Adrenal gland (tissue), 12 donors: Measurements from ENCODE around the gene MYO1E. TPM values are rescaled to one million over a fixed set of nuclear protein-coding genes. Genes with fewer than 3 reads are reported as not detected.

Experiments
- DNase-seq, 7 donors: peaks; one replicate each; pipeline ENCODE4 v3.0.0-alpha.2; 2019 to 2020
- H3K27ac ChIP-seq, 5 donors: fragments of 200-600 bp; sonication (generic) in 4 of 5; 1 replicate in 3 of 5; 2 replicates in 2 of 5; pipeline versions ENCODE4 v1.5.1 to v1.8.0; 2016 to 2020; ENCODE audit warnings: mild to moderate bottlenecking in 1 of 5
- H3K27me3 ChIP-seq: fragments of 200-600 bp; 2 replicates; pipeline ENCODE4 v1.8.0; 2021
- H3K36me3 ChIP-seq, 2 donors: fragments of 200-600 bp; replicated peaks in 1 of 2; 1 replicate in 1 of 2; 2 replicates in 1 of 2; pipeline versions ENCODE4 v1.5.1 to v1.8.0; 2018 to 2022
- H3K4me1 ChIP-seq, 2 donors: fragments of 200-600 bp; replicated peaks in 1 of 2; 1 replicate in 1 of 2; 2 replicates in 1 of 2; pipeline versions ENCODE4 v1.5.1 to v1.8.0; 2018 to 2021
- H3K4me3 ChIP-seq, 4 donors: fragments of 200-600 bp; sonication (generic) in 3 of 4; one replicate each; pipeline ENCODE4 v1.5.1; 2016 to 2018
- H3K9me3 ChIP-seq, 3 donors: fragments of 200-600 bp; sonication (generic) in 1 of 3; replicated peaks in 1 of 3; 1 replicate in 2 of 3; 2 replicates in 1 of 3; pipeline versions ENCODE4 v1.5.1 to v1.8.0; 2016 to 2021
- POLR2A ChIP-seq, 2 donors: fragments of 450-650 bp; IDR thresholded peaks; one replicate each; pipeline ENCODE4 v1.6.1; 2017; ENCODE audit warnings: antibody characterized with exemption in 2 of 2, mild to moderate bottlenecking in 2 of 2, moderate library complexity in 1 of 2
- WGBS, 4 donors: extraction: QIAGEN DNeasy Blood & Tissue Kit in 2 of 4; methylation state at CpG; one replicate each; pipeline versions ENCODE4 v1.1.5 to v1.1.7; 2013 to 2017; 5-methylcytosine and 5-hydroxymethylcytosine counted together
- intact Hi-C, 2 donors: fragments of 100-400 bp; cut with DNase I; formaldehyde crosslinking; loops; one replicate each; pipeline versions ENCODE4 v1.14.1 to v1.15.0; 2022 to 2023
- polyA plus RNA-seq, 3 donors: library from polyadenylated mRNA; stranded (reverse); fragments of 200-250 nt in 2 of 3; fragments of 350-450 nt in 1 of 3; fragmentation: Illumina TruSeq in 1 of 3; extraction: RNeasy Lipid Tissue Mini Kit (QIAGEN cat#74804) in 1 of 3; gene quantifications; one replicate each; pipeline ENCODE4 v1.2.3, GENCODE V29; 2013 to 2014
- total RNA-seq, 9 donors: library from RNA; depleted of rRNA in 4 of 9; stranded (reverse); fragments of >200 nt in 4 of 9; fragments of 120-200 nt in 1 of 9; fragmentation: NEBNext Ultra II Directional in 1 of 9; extraction: Animal tissue kit (Norgen Biotek cat#: 25700) in 1 of 9; gene quantifications; one replicate each; pipeline versions ENCODE4 v1.1.0 to v1.2.4, GENCODE V29; 2013 to 2023
- TF ChIP-seq, protein P1 (sequence below), 6 experiments: fragments of 450-650 bp in 4 of 6; fragments of 200-600 bp in 2 of 6; sonication (generic) in 1 of 6; IDR thresholded peaks; 1 replicate in 5 of 6; 2 replicates in 1 of 6; pipeline versions ENCODE4 v1.5.1 to v1.8.0; 2016 to 2021; ENCODE audit warnings: antibody characterized with exemption in 6 of 6, mild to moderate bottlenecking in 2 of 6, moderate library complexity in 1 of 6
- donor health status: healthy with polysubstance abuse.
- donor health status: Bipolar disorder and iron deficiency.
- donor health status: DM: yes; HTN: yes; CAD: no.
- donor health status: DM: no; HTN: no; CAD: no.
- donor health status: DM: no; HTN: no; CAD: no.
- donor health status: DM: yes; HTN: yes; CAD: no.

MYO1E gene
- total and polyA plus RNA-seq, 12 donors, result 11.9 to 50.8 (median 26.0) TPM

DNA sequence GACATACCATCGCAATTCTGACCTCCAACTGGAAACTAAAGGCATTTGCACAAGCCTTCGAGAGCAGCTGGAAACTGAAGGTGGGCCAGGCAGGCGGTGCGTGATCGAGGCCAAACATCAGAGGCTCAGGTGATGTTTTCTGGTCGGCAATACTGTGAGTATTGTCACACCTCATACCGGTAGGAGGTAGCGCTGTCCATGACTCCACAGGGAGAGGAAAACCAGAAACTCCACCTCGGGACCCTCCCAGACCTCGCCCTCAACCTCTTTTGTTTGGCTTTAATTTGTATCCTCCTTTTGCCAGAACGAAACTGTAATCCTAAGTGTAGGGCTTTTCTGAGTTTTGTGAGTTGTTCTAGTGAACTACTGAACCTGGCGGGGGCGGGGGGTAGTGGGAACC lies 122.4 kb downstream of the MYO1E start:
- no peaks in the 10 kb centered on the region for H3K4me1 ChIP-seq
- TF ChIP-seq, protein P1, sequence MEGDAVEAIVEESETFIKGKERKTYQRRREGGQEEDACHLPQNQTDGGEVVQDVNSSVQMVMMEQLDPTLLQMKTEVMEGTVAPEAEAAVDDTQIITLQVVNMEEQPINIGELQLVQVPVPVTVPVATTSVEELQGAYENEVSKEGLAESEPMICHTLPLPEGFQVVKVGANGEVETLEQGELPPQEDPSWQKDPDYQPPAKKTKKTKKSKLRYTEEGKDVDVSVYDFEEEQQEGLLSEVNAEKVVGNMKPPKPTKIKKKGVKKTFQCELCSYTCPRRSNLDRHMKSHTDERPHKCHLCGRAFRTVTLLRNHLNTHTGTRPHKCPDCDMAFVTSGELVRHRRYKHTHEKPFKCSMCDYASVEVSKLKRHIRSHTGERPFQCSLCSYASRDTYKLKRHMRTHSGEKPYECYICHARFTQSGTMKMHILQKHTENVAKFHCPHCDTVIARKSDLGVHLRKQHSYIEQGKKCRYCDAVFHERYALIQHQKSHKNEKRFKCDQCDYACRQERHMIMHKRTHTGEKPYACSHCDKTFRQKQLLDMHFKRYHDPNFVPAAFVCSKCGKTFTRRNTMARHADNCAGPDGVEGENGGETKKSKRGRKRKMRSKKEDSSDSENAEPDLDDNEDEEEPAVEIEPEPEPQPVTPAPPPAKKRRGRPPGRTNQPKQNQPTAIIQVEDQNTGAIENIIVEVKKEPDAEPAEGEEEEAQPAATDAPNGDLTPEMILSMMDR (IDR thresholded peaks at IDR 0.05), result no peak
- no peak for TF ChIP-seq POLR2A (IDR thresholded peaks at IDR 0.05)
- H3K4me3 ChIP-seq, result no peak overlapping the region
- WGBS, 4 donors, result 90 to 94% (median 94%) methylated on average over 13 of the region's 13 CpGs
- no peaks in the 10 kb centered on the region for H3K27me3 ChIP-seq
- no peaks in the 10 kb centered on the region for H3K36me3 ChIP-seq
- no peak for DNase-seq
- intact Hi-C loops, result no loop called here
- H3K27ac ChIP-seq, result no peak overlapping the region
- H3K9me3 ChIP-seq, result no peaks in the 10 kb centered on the region

DNA sequence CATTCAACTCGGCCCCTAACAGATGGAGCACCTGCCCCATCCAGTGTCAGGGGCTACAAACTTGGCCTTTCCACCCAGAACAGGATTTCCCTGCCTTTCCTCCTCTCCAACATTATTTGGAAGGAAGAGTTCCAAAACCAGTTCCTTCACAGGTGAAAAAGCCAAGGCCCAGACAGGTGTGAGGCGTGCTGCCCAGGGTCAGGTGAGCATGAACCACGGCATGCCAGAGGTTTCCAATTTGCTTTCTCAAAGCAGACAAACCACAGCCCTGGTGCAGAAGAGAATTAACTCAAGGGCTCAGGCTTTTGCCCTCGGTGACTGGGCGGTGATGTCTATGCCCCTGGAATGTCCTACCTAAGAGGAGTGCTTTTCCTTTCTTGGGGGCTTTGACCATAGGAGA lies 122.9 kb downstream of the MYO1E start:
- no peak for DNase-seq
- no peaks in the 10 kb centered on the region for H3K36me3 ChIP-seq
- no peak overlapping the region for H3K4me3 ChIP-seq
- intact Hi-C loops, result loop anchor here in 1 of 2 donors (5.0 kb wide), 1 partner anchor 242 kb away; no protein-coding TSS in a partner anchor
- H3K9me3 ChIP-seq, result no peaks in the 10 kb centered on the region
- no peaks in the 10 kb centered on the region for H3K4me1 ChIP-seq
- H3K27ac ChIP-seq, result no peak overlapping the region
- 87 to 93% (median 89%) methylated on average over 3 to 5 of the region's 5 CpGs for WGBS, 4 donors
- H3K27me3 ChIP-seq, result no peaks in the 10 kb centered on the region
- TF ChIP-seq, protein P1 (IDR thresholded peaks at IDR 0.05), result no peak
- TF ChIP-seq POLR2A (IDR thresholded peaks at IDR 0.05), result no peak

DNA sequence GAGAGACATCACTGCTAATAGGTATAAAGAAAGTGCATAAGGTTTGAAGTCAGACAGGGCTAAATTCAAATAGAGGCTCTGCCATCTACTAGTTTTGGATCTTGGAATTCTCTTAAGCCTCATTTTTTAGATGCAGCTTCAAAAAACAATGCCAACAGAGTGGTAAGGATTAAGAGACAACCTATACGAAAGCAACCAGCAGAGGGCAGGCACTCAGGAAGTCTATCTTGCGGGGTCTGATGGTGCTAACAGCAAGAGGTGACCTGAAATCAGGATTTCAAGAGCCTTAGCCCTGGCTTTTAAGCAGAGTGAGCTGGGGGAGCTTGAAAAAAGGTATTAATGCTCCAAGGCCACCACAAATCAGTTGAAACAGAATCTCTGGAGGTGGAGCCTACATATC lies 125.3 kb downstream of the MYO1E start:
- Histone ChIP-seq H3K4me3 (no peak overlapping the region), H3K36me3 (no peaks in the 10 kb centered on the region), H3K27ac (no peak overlapping the region), H3K27me3 (no peaks in the 10 kb centered on the region), H3K9me3 (no peaks in the 10 kb centered on the region), H3K4me1 (no peaks in the 10 kb centered on the region)
- 5 to 18% (median 11%) methylated on average over 2 of the region's 2 CpGs for WGBS, 4 donors
- DNase-seq, result peak; percentile 43 to 81 (median 62)
- intact Hi-C loops, result loop anchor here in 1 of 2 donors (5.0 kb wide), 1 partner anchor 245 kb away; no protein-coding TSS in a partner anchor
- TF ChIP-seq, protein P1 (IDR thresholded peaks at IDR 0.05), result peak; percentile 34 to 66 (median 62)
- no peak for TF ChIP-seq POLR2A (IDR thresholded peaks at IDR 0.05)

DNA sequence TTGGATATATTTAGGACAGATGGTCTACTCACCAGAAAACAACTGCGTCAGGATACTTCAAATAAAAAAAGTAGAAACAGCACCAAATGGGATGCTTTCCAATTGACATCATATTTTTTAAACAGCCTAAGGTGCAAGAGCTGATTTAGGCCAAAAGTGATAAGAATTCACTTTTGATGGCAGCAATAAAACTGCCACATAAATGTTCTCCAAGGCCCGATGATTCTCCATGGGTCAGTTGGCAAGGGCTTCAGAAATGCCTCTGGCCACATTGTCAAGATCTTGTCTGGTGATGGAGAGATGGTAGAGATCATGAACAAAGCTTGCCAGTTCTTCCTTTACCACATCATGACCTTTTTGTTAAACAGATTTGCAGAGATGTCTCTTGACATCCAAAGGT lies 127.1 kb downstream of the MYO1E start:
- DNase-seq, result no peak
- 76 to 82% (median 78%) methylated on average over 2 of the region's 2 CpGs for WGBS, 4 donors
- Histone ChIP-seq H3K27me3 (no peaks in the 10 kb centered on the region), H3K36me3 (no peaks in the 10 kb centered on the region), H3K27ac (no peak overlapping the region), H3K4me1 (no peaks in the 10 kb centered on the region), H3K4me3 (no peak overlapping the region), H3K9me3 (no peaks in the 10 kb centered on the region)
- intact Hi-C loops, result loop anchor here in 1 of 2 donors (5.0 kb wide), 1 partner anchor 247 kb away; no protein-coding TSS in a partner anchor
- TF ChIP-seq POLR2A (IDR thresholded peaks at IDR 0.05), result no peak
- TF ChIP-seq, protein P1 (IDR thresholded peaks at IDR 0.05), result no peak
